ENCODE measurements around the gene GBF1.

The GBF1 gene

GRCh38 chr10:102396730-102397151 is 151.4 kb downstream of the GBF1 start:
- peak; percentile 62 for DNase-seq

GRCh38 chr10:102397222-102398171 is 152.2 kb downstream of the GBF1 start:
- DNase-seq, result peak; percentile 61

DNA sequence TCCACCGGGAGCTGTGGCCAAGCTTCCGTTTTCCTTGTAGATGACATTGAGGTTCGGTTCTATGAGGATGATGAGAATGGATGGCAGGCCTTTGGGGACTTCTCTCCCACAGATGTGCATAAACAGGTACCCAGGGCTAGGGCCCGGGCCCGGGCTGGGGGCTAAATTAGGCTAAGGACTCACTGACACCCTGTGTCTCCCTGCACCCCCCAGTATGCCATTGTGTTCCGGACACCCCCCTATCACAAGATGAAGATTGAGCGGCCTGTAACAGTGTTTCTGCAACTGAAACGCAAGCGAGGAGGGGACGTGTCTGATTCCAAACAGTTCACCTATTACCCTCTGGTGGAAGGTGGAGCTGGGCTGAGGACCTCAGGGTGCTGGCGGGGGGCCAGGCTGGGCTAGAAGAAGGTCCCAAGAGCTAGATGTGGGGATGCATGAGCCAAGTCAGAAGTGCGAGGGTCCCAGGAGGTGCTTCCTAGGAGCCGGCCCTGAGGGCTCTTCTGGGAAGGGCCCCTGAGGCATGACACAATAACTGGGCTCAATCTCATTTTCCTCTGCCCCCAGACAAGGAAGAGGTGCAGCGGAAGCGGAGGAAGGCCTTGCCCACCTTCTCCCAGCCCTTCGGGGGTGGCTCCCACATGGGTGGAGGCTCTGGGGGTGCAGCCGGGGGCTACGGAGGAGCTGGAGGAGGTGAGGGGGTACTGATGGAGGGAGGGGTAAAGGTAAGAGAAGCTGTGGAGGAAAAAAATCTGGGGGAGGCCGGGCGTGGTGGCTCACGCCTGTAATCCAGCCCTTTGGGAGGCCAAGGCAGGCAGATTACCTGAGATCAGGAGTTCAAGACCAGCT is 153.1 kb downstream of the GBF1 start:
- DNase-seq, result peak; percentile 64

GRCh38 chr10:102399217-102400021 is 154.1 kb downstream of the GBF1 start:
- DNase-seq, result peak; percentile 96

DNA sequence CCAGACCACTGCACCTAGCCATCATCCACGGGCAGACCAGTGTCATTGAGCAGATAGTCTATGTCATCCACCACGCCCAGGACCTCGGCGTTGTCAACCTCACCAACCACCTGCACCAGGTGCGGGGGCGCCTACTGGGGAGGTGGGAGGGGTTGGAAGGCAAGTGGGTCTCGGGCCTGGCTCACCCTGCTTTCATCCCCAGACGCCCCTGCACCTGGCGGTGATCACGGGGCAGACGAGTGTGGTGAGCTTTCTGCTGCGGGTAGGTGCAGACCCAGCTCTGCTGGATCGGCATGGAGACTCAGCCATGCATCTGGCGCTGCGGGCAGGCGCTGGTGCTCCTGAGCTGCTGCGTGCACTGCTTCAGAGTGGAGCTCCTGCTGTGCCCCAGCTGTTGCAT is 154.7 kb downstream of the GBF1 start:
- no peak for DNase-seq

DNA sequence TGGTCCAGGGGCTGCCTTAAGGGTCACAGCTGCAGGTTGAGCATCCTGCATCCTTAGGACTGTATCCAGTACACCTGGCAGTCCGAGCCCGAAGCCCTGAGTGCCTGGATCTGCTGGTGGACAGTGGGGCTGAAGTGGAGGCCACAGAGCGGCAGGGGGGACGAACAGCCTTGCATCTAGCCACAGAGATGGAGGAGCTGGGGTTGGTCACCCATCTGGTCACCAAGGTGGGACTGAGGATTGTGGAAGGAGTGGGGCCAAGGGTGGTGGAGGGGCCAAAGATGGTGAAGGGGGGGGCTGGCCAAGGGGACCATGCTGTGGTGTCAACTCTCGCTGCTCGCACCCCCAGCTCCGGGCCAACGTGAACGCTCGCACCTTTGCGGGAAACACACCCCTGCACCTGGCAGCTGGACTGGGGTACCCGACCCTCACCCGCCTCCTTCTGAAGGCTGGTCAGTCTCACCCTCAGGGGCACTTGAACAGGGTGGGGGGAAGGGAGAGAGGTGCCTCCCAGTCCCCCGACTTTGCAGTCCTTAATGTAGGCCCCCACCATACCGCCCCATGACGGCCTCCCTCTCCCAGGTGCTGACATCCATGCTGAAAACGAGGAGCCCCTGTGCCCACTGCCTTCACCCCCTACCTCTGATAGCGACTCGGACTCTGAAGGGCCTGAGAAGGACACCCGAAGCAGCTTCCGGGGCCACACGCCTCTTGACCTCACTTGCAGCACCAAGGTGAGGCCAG is 155.4 kb downstream of the GBF1 start:
- DNase-seq, result no peak

- DNase-seq, result no peak
These were observed 156.0 kb downstream of the GBF1 start for GRCh38 chr10:102401342-102401654.

GRCh38 chr10:102401735-102402511 is 156.6 kb downstream of the GBF1 start:
- DNase-seq, result peak; percentile 61

GRCh38 chr10:102402512-102402896 is 157.2 kb downstream of the GBF1 start:
- DNase-seq, result peak; percentile 56

- peak; percentile 62 for DNase-seq
These were observed 157.8 kb downstream of the GBF1 start for GRCh38 chr10:102403115-102403514.

GRCh38 chr10:102404361-102405107 is 159.2 kb downstream of the GBF1 start:
- DNase-seq, result no peak

- DNase-seq, result no peak
These were observed 159.8 kb downstream of the GBF1 start for GRCh38 chr10:102405108-102405571.

DNA sequence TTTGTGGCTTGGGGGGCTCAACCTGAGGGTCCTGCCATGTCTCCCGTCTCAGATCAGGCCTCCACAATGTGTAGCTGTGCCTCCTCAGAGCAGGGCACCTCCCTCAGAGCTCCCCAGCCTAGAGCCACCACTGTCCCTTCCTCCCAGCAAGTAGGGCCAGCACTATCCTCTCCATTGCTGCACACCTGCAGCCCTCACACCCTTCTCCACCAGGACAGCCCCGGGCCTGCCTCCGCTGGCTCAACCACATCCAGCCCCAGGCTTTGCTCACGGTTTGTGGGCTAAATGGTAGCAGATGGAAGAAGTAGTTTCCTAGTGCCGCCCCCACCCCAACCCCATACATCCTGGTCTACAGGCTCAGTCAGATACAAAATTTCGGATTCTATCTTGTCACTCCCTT is 160.3 kb downstream of the GBF1 start:
- DNase-seq, result no peak

DNA sequence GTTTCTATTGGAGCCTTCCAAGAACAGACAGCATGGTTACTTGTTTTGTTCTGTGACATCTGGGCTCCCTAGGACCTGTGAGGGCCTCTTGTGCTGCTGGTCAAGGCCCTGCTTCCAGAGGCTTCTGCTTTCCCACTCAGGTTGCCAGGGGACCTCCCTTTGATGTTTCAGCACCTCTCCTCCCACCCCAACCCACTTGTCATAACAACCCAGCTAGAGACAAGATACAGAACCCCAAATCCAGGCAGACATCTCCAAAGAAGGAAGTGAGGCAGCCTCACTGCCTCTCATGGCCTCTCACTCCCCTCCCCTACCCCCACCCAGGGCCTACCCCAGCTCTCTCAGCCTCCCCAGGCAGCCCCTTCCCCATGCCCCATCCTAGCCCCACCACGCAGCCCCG is 161.5 kb downstream of the GBF1 start:
- no peak for DNase-seq

GRCh38 chr10:102407425-102408130 is 162.2 kb downstream of the GBF1 start:
- DNase-seq, result no peak

DNA sequence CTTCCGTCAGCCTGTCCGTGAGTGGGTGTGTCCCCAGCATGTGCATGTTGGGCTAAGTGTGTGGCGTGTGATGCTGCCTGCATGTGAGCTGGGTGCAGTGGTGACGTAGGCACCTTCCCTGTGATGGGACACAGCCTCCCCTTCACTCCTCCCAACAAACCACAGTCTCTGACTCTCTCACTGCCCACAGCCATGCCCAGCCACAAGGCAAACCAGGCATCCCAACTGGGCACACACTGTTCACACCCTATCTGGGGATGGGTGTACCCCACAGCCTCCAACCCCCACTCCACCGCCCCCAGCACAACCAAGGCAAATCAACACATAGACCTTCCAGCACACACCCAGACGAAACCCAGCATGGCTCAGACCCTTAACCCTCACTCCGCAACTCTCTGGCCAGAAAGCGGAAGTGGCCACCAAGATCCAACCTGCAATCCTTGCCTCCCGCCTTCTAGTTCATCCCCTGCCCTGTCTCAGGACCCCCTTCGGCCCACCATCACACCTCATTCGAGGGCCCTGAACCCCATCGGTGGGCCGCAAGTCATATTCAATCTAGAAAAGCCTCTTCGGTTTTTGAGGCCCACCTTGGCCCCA is 162.9 kb downstream of the GBF1 start:
- DNase-seq, result no peak

- DNase-seq, result peak; percentile 90
These were observed 163.6 kb downstream of the GBF1 start for GRCh38 chr10:102408728-102409603.

Measured in activated effector memory CD4-positive, alpha-beta T cell treated with anti-CD3 and anti-CD28 coated beads, Interleukin-2, amount 50 U/mL, for 16 hours (primary cell).